NCI-H146 treated with DMSO at 0.1 percent for 48 hours (cell line): ENCODE measurements around the gene DCAF8L2.
"Not testable (repeated sequence)": the region's sequence is repeated elsewhere in the genome, so short reads cannot be mapped to it uniquely, and the experiment has no call there.

Experiments used
- DNase-seq: peaks from one replicate; lab custom pipeline; 2025; ENCODE audit not compliant: unreplicated experiment; lab: John Stamatoyannopoulos, UW

The DCAF8L2 gene

DNA sequence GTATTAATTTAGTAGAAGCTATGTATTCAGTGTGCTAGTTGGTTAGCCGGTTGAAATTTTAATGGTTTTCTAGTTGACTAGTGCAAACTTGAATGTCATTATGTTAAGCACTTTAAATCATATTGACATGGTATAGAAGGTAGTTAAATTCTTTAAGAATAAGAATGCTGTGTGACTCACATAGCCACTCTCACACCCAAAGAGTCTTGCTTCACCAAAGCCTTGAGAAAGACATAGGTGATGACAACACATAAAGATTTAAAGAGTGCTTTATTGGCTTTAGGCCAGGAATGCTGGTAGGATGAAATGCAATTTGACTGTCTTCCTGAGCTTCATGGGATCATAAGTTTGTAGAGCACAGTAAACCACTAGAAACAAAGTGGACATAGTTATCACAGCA is 85.3 kb downstream of the DCAF8L2 start:
- DNase-seq, result no peak

DNA sequence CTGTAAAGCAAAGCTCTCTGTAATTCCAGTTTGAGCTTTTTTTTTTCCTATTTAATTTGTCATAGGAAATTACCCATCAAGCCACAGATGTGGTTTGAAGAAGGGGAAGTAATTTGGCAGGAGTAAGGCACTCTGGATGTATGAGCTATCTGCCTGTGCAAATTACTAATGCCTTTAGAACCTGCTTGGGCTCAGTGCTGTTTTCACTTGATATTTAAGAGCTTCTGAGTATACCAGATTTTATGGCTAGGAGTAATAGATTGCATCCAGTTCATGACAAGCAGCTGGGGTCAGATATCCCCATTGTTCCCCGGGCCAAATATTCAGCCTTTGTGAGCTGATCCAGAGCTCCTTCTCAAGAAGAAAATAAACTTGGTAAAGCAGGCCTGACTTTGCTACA is 89.1 kb downstream of the DCAF8L2 start:
- no peak for DNase-seq

DNA sequence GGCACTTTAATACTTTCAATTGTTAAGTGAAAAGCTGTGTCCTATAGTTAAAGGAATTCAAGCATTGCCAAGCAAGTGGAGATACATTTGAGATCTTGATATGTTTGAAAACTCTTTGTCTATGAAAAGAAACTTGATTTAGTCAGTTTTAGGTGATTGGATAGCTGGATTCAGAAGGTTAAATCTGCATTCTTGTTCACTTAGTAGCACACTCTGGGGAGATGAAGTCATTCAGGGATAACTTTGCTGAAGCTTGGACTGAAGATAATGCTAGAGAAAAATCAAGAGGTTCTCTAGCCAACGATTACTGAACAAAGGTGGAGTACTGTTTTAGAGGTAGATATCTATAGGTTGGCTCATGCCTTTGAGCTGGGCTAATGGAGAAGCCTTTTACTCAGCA is 90.6 kb downstream of the DCAF8L2 start:
- no peak for DNase-seq

DNA sequence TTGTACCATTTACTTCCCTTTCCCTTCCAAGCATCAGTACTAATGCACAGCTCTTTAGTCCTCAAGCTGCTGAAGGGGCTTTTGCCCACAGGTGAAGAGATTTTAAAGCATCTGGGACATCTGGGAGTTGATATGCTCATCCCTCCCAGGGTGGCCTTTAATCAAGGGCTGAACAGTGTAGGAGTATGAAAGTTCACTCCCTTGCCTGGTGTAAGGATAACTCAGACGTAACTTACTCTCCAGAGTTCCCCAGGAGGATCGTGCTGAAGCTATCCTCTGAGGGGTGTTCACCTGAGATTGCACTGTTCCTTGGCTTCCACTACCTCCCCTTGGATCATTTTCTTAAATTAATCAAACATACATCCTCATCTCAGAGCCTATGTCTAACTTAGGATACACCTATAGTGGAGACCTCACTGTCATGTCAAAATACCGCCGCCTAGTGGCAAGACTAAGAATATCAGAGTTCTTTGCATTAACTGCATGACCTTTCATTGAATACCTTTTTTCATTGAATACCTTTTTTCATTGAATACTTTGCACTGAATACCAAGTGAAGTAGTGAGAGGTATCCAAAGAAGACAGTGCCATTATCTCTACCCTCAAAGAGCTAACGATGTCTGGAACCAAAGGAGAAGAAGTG is 93.5 kb downstream of the DCAF8L2 start:
- not testable (repeated sequence) for DNase-seq

GRCh38 chrX:27694667-27695066 is 104.5 kb downstream of the DCAF8L2 start:
- no peak for DNase-seq

GRCh38 chrX:27706526-27706925 is 116.4 kb downstream of the DCAF8L2 start:
- DNase-seq, result no peak

GRCh38 chrX:27715610-27716009 is 125.5 kb downstream of the DCAF8L2 start:
- DNase-seq, result no peak

DNA sequence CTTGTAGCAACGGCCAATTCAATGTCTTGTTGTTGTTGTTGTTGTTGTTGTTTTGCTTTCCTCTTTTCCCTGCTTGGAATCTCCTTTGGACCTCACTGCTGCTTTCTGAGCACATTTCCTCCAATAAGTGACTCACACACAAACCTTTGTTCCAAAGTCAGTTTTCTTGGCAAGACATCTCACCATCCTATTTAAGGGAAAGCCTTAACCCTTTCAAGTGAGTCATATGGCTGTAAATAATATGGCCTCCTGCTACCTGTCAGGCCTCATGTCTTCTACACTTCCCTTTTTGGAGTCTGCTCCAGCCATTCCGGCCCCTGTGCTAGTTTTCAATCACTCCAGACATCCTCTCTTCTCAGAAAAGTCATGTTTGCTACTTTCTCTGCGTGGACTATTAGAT is 138.1 kb downstream of the DCAF8L2 start:
- DNase-seq, result no peak

DNA sequence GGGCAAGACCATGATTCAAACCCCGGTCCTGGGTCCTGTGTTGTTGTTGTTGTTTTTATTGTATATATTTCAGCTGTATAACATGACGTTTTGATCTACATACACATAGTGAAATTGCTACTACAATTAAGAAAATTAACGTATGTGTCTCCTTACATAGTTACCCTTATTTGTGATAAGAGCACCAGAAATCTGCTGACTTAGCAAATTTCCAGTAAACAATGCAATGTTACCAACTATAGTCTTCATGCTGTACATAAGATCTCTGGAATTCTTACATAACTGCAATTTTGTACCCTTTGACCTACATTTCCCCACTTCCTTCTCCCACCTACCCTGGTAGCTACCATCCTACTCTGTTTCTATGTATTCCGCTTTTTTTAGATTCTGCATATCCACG is 141.8 kb downstream of the DCAF8L2 start:
- DNase-seq, result no peak

GRCh38 chrX:27735914-27736313 is 145.8 kb downstream of the DCAF8L2 start:
- no peak for DNase-seq

DNA sequence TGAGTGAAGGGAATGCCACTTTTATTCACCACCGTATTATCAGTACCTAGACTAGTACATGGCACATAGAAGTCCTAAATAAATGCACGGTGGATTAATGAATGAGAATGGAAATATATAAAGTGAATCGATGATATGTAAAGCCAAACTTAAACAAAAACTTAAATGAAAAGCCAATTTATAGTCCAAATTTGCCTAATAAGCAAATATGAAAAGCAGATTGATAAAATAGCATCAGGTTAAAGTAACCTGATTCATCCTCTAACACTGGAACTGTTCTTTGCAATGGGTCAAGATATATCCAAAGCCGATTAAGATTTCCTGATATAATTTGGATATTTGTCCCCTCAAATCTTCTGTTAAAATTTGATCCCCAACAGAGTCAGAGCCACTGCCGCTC is 150.8 kb downstream of the DCAF8L2 start:
- DNase-seq, result no peak

DNA sequence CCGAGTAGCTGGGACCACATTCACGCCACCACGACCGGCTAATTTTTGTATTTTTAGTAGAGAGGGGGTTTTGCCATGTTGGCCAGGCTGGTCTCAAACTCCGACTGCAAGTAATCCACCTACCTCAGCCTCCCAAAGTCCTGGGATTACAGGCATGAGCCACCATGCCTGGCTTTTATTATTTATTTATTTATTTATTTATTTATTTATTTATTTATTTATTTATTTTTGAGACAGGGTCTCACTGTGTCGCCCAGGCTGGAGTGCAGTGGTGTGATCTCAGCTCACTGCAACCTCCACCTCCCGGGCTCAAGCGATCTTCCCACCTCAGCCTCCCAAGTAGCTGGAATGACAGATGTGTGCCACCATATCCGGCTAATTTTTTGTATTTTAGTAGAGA is 153.4 kb downstream of the DCAF8L2 start:
- not testable (repeated sequence) for DNase-seq

DNA sequence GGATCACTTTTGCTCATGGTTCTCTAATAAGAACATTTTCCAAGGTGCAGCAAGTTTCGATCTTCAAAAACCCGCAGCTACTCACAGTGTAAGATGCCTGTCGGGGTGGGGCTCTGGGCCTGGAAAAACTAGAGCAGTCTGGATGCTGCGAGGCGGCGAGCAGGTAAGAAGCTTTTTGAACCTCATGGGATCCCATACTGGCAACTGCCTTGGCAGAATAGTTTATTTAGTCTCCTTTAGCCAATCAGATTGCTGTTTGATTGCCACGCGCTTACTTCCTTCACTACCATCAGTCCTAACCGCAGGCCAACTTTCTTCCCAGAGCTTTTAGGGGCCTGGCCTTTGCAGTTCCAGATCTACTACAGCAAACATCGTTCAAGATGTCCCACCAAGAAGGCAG is 156.4 kb downstream of the DCAF8L2 start:
- DNase-seq, result no peak

DNA sequence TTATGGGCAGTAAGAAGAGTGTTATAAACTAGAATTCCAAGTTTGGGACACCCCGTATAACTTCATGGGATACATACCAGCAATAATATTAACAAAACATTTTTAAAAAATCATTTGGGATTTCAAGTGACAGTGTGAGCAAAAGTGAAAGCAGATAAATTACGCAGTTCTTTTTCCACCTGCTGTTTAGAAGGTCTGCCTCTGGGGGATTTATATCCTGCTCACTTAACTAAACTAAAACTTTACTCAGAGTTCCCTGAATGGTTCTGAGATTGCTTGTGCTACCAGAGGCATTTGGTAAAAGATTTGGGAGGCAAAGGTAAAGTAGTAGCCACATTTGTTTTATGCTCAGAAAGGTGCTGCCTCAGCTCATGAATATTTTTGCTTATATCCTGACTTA is 160.2 kb downstream of the DCAF8L2 start:
- not testable (repeated sequence) for DNase-seq

DNA sequence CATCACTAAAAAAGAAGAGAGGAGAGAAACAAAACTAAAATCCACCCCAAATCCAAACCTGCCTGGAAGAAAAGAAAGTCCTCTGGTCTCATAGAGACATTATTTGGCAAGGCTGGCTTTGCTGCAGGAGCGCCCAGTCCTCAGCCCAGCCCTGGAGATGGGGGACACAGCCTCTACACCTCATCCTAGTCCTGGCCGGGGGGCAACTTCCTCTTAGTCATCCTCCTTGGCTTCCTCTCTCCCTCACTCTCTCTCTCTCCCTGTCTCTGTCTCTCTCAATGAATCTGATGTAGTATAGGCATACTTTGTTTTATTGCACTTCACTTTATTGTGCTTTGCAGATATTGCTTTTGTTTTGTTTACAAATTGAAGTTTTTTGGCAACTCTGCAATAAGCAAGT is 161.8 kb downstream of the DCAF8L2 start:
- DNase-seq, result no peak

GRCh38 chrX:27765718-27766117 is 175.6 kb downstream of the DCAF8L2 start:
- DNase-seq, result no peak

- no peak for DNase-seq
Observed at GRCh38 chrX:27767387-27767786, 177.2 kb downstream of the DCAF8L2 start.

- DNase-seq, result no peak
Observed at GRCh38 chrX:27775984-27776383, 185.8 kb downstream of the DCAF8L2 start.

DNA sequence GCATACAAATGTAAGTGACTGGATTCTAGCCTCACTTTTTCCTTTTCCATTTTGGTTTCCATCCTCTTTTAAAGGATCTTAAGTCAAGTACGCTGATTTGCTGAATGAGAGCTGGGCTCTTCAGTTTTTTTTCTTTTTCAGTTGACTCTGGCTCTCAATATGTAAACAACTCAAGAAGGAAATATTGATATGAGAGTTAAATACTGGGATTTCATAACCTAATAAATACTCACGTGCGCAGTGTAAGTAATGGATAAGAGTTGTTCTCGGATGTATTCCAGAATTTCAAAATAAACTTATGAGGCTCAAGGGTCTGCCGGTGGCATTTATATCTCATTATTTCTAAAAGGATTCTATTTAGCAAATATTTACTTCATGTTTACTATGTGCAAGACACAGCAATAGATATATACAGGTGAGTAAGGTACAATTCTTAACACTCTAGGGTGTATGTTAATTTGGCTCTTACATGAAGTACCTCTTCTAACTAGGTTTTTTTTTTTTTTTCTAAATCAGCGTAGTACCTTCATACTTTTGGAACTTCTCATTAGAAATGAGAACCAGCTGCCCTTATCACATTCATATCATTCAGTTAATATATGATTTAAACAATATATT is 206.6 kb downstream of the DCAF8L2 start:
- DNase-seq, result no peak

DNA sequence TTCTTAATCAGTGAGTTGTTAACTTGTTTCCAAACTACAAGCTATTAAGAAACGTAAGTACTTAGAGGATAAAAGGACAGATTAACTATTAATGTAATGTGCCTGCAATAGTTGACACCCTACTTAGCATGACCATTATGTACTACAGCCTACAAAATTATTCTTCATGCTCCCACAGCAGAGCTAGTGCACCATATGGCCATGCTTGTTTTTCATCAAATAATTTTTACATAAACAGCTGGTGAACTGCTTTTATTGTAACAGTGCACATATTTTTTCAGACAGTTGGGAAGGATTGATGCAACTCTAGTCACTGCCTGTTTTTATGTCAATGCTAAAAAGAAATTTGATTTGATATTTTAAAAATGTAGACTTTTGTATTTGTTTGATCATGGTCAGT is 207.4 kb downstream of the DCAF8L2 start:
- no peak for DNase-seq
